SK-N-SH (cell line): ENCODE measurements around the gene ANLN.

Source experiments
- CHD2 ChIP-seq: fragments of 150-350 bp; IDR thresholded peaks from 2 replicates; pipeline ENCODE4 v1.6.1; 2018; ENCODE audit warnings: low read length; ENCODE audit not compliant: partially characterized antibody
- FOXM1 ChIP-seq: IDR thresholded peaks from 2 replicates; pipeline ENCODE4 v1.4.0; 2012; ENCODE audit warnings: low read depth, mild to moderate bottlenecking
- MXI1 ChIP-seq: IDR thresholded peaks from 2 replicates; pipeline ENCODE4 v1.6.1; 2012; ENCODE audit warnings: mild to moderate bottlenecking, low read depth, low read length, improper control_type of control experiment
- POLR2AphosphoS5 ChIP-seq: IDR thresholded peaks from 2 replicates; pipeline ENCODE4 v1.6.1; 2012; ENCODE audit warnings: low read depth, low read length
- SIN3A ChIP-seq: IDR thresholded peaks from 2 replicates; pipeline ENCODE4 v1.6.1; 2012; ENCODE audit warnings: low read depth, mild to moderate bottlenecking, low read length, moderate library complexity, borderline replicate concordance
- SMC3 ChIP-seq: IDR thresholded peaks from 2 replicates; pipeline ENCODE4 v1.6.1; 2012; ENCODE audit warnings: low read depth, low read length, improper control_type of control experiment
- TF ChIP-seq, protein P1 (sequence below): fragments of 200-600 bp; sonication (generic); IDR thresholded peaks from 2 replicates; pipeline ENCODE4 v1.6.1; 2017; ENCODE audit warnings: antibody characterized with exemption, mild to moderate bottlenecking, moderate library complexity
- TF ChIP-seq, protein P2 (sequence below): IDR thresholded peaks from 2 replicates; pipeline ENCODE4 v1.4.0; 2012; ENCODE audit warnings: low read depth

DNA sequence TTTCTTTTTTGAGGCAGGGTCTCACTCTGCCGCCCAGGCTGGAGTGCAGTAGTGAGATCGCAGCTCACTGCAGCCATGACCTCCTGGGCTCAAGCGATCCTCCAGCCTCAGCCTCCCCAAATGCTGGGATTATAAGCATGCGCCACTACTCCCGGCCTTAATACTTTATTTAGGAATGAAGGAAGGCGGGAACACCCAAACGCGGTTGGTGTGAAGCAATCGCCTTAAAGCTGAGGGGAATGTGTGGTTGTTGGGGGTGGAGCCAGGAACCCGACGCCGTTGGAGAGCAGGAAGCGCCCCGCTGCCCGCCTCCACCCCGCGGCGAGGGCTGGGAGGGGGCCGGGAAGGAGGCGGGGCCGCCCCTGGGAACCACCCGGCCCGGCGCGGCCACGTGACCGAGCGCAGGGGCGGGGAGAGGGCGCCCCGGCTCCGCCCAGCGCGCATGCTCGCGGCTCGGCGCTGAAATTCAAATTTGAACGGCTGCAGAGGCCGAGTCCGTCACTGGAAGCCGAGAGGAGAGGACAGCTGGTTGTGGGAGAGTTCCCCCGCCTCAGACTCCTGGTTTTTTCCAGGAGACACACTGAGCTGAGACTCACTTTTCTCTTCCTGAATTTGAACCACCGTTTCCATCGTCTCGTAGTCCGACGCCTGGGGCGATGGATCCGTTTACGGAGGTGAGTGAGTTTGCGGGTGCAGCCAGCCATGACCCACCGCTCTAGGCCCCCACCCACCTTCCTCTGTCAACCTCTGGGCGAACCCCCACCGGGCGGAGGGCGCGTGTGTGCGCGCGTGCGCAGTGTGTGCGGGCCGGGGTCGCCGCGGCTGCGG lies at the start of gene ANLN:
- TF ChIP-seq MXI1, result peak; percentile 96
- TF ChIP-seq CHD2, result peak; percentile 47
- no peak for TF ChIP-seq FOXM1
- TF ChIP-seq POLR2AphosphoS5, result peak; percentile 75
- TF ChIP-seq, protein P1, sequence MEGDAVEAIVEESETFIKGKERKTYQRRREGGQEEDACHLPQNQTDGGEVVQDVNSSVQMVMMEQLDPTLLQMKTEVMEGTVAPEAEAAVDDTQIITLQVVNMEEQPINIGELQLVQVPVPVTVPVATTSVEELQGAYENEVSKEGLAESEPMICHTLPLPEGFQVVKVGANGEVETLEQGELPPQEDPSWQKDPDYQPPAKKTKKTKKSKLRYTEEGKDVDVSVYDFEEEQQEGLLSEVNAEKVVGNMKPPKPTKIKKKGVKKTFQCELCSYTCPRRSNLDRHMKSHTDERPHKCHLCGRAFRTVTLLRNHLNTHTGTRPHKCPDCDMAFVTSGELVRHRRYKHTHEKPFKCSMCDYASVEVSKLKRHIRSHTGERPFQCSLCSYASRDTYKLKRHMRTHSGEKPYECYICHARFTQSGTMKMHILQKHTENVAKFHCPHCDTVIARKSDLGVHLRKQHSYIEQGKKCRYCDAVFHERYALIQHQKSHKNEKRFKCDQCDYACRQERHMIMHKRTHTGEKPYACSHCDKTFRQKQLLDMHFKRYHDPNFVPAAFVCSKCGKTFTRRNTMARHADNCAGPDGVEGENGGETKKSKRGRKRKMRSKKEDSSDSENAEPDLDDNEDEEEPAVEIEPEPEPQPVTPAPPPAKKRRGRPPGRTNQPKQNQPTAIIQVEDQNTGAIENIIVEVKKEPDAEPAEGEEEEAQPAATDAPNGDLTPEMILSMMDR, result no peak
- no peak for TF ChIP-seq SMC3
- peak; percentile 100 for TF ChIP-seq SIN3A
- TF ChIP-seq, protein P2, sequence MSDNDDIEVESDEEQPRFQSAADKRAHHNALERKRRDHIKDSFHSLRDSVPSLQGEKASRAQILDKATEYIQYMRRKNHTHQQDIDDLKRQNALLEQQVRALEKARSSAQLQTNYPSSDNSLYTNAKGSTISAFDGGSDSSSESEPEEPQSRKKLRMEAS, result peak; percentile 82
